Type B pancreatic cell (in vitro differentiated cells): Measurements from ENCODE around the gene ERC2. TPM values are rescaled to one million over a fixed set of nuclear protein-coding genes. Genes with fewer than 3 reads are reported as not detected.
A peak's percentile ranks its signal among the peaks of the same experiment; 100 is the strongest.

Experiments
- DNase-seq: peaks from one replicate; pipeline ENCODE4 v3.0.0; 2021; ENCODE audit warnings: mixed read lengths; ENCODE audit not compliant: unreplicated experiment; ENCODE audit errors: extremely low spot score
- H3K27ac Mint-ChIP-seq: 2 replicates; pipeline ENCODE4 v1.8.0; 2021; ENCODE audit warnings: mild to moderate bottlenecking, mixed read lengths
- H3K27me3 Mint-ChIP-seq: 2 replicates; pipeline ENCODE4 v1.8.0; 2021; ENCODE audit warnings: mixed read lengths
- H3K36me3 Mint-ChIP-seq: 2 replicates; pipeline ENCODE4 v1.8.0; 2021; ENCODE audit warnings: mixed read lengths
- H3K4me1 Mint-ChIP-seq: one replicate; pipeline ENCODE4 v1.8.0; 2021; ENCODE audit warnings: mixed read lengths; ENCODE audit not compliant: unreplicated experiment
- H3K4me3 Mint-ChIP-seq: 2 replicates; pipeline ENCODE4 v1.8.0; 2021; ENCODE audit warnings: mild to moderate bottlenecking, mixed read lengths
- H3K9me3 Mint-ChIP-seq: 2 replicates; pipeline ENCODE4 v1.8.0; 2021; ENCODE audit warnings: mixed read lengths
- total RNA-seq: library from RNA; stranded (reverse); gene quantifications from 2 replicates; pipeline ENCODE4 v1.2.1, GENCODE V29; 2021; ENCODE audit warnings: low replicate concordance
- TF ChIP-seq, protein P1 (sequence below): fragments of 200-600 bp; sonication (generic); conservative IDR thresholded peaks from 2 replicates; pipeline ENCODE4 v1.5.0; 2021; ENCODE audit warnings: antibody characterized with exemption, mild to moderate bottlenecking

Gene ERC2
- total RNA-seq, 1 donor from 2014 or later, result 6.1 TPM

- H3K4me3 Mint-ChIP-seq, result peak overlapping the region; percentile 40
- DNase-seq, result no peak
- peaks cover under 1% of the 10 kb centered on the region for H3K9me3 Mint-ChIP-seq
- H3K27me3 Mint-ChIP-seq, result peaks cover 8% of the 10 kb centered on the region
- TF ChIP-seq, protein P1, sequence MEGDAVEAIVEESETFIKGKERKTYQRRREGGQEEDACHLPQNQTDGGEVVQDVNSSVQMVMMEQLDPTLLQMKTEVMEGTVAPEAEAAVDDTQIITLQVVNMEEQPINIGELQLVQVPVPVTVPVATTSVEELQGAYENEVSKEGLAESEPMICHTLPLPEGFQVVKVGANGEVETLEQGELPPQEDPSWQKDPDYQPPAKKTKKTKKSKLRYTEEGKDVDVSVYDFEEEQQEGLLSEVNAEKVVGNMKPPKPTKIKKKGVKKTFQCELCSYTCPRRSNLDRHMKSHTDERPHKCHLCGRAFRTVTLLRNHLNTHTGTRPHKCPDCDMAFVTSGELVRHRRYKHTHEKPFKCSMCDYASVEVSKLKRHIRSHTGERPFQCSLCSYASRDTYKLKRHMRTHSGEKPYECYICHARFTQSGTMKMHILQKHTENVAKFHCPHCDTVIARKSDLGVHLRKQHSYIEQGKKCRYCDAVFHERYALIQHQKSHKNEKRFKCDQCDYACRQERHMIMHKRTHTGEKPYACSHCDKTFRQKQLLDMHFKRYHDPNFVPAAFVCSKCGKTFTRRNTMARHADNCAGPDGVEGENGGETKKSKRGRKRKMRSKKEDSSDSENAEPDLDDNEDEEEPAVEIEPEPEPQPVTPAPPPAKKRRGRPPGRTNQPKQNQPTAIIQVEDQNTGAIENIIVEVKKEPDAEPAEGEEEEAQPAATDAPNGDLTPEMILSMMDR, result no peak
- H3K27ac Mint-ChIP-seq, result no peak overlapping the region
- H3K36me3 Mint-ChIP-seq, result no peaks in the 10 kb centered on the region
- peaks cover 35% of the 10 kb centered on the region for H3K4me1 Mint-ChIP-seq
These were observed 342.8 kb downstream of the ERC2 start for GRCh38 chr3:56125358-56126005.

GRCh38 chr3:56124546-56124945 is 343.7 kb downstream of the ERC2 start:
- peaks cover 31% of the 10 kb centered on the region for H3K4me1 Mint-ChIP-seq
- H3K36me3 Mint-ChIP-seq, result no peaks in the 10 kb centered on the region
- H3K9me3 Mint-ChIP-seq, result peaks cover 5% of the 10 kb centered on the region
- no peak overlapping the region for H3K4me3 Mint-ChIP-seq
- TF ChIP-seq, protein P1, result no peak
- peaks cover 8% of the 10 kb centered on the region for H3K27me3 Mint-ChIP-seq
- DNase-seq, result no peak
- no peak overlapping the region for H3K27ac Mint-ChIP-seq

GRCh38 chr3:56123487-56123886 is 344.8 kb downstream of the ERC2 start:
- Mint-ChIP-seq H3K27ac (peak overlapping the region; percentile 12), H3K9me3 (peaks cover 5% of the 10 kb centered on the region), H3K4me1 (peaks cover 22% of the 10 kb centered on the region), H3K27me3 (peaks cover 5% of the 10 kb centered on the region), H3K36me3 (no peaks in the 10 kb centered on the region), H3K4me3 (no peak overlapping the region)
- TF ChIP-seq, protein P1, result no peak
- DNase-seq, result no peak

GRCh38 chr3:56122911-56123310 is 345.4 kb downstream of the ERC2 start:
- Mint-ChIP-seq H3K27me3 (peaks cover 4% of the 10 kb centered on the region), H3K9me3 (peaks cover 5% of the 10 kb centered on the region), H3K4me3 (no peak overlapping the region), H3K36me3 (no peaks in the 10 kb centered on the region), H3K4me1 (peaks cover 21% of the 10 kb centered on the region), H3K27ac (no peak overlapping the region)
- no peak for DNase-seq
- TF ChIP-seq, protein P1, result no peak

DNA sequence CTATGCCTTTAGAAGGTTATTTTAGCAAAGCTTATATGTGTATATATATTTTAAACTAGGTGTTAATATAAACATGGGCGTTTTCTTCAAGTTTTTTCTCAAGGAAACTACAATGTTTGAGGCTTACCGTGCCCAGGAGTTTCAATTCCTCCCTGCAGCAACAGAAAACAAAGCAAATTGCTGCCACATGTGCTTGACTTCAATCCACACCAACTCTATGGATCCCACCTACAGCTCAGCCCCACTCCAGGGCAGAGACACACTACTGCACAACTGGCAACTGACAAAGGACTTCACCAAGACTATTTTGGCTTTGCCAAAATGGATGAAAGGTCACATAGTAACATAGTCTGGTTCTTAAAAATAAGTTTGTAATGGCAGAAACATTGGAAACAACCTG is 346.6 kb downstream of the ERC2 start:
- H3K4me3 Mint-ChIP-seq, result no peak overlapping the region

More for the DNA sequence above, 346.6 kb downstream of the ERC2 start:
- H3K9me3 Mint-ChIP-seq, result peaks cover 5% of the 10 kb centered on the region
- no peak for DNase-seq
- no peak overlapping the region for H3K27ac Mint-ChIP-seq
- TF ChIP-seq, protein P1, result no peak
- H3K4me1 Mint-ChIP-seq, result peaks cover 21% of the 10 kb centered on the region
- H3K36me3 Mint-ChIP-seq, result no peaks in the 10 kb centered on the region
- H3K27me3 Mint-ChIP-seq, result peaks cover 4% of the 10 kb centered on the region
